Measurements from ENCODE around the gene AP5S1. TPM values are rescaled to one million over a fixed set of nuclear protein-coding genes. Genes with fewer than 3 reads are reported as not detected.

Gene AP5S1
- total and polyA plus RNA-seq, 7 donors, result 11.0 to 25.2 (median 12.2) TPM

- Histone ChIP-seq H3K4me3 (no peak overlapping the region), H3K36me3 (ENCODE audit: insufficient read depth in 1 of 2, low read depth in 1 of 2) (peaks cover 0 to 33% of the 10 kb centered on the region in 2 donors), H3K27ac (no peak overlapping the region), H3K9me3 (no peaks in the 10 kb centered on the region), H3K27me3 (ENCODE audit: insufficient read depth in 3 of 3, low read length in 2 of 3) (no peaks in the 10 kb centered on the region), H3K4me1 (peaks cover 5% of the 10 kb centered on the region)
- intact Hi-C loops (cut with DNase I), result no loop called here
- TF ChIP-seq, protein P1, sequence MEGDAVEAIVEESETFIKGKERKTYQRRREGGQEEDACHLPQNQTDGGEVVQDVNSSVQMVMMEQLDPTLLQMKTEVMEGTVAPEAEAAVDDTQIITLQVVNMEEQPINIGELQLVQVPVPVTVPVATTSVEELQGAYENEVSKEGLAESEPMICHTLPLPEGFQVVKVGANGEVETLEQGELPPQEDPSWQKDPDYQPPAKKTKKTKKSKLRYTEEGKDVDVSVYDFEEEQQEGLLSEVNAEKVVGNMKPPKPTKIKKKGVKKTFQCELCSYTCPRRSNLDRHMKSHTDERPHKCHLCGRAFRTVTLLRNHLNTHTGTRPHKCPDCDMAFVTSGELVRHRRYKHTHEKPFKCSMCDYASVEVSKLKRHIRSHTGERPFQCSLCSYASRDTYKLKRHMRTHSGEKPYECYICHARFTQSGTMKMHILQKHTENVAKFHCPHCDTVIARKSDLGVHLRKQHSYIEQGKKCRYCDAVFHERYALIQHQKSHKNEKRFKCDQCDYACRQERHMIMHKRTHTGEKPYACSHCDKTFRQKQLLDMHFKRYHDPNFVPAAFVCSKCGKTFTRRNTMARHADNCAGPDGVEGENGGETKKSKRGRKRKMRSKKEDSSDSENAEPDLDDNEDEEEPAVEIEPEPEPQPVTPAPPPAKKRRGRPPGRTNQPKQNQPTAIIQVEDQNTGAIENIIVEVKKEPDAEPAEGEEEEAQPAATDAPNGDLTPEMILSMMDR (IDR thresholded peaks at IDR 0.05), result no peak
- no peak for DNase-seq
- no peak for ATAC-seq
Observed at GRCh38 chr20:3876676-3877075, 56.3 kb downstream of the AP5S1 start.

Other genes starting within 250 kb of the AP5S1 start
- not detected for gene GFRA4, start 157.1 kb upstream of the AP5S1 start, total RNA-seq
- gene GFRA4, start 157.1 kb upstream of the AP5S1 start, polyA plus RNA-seq, result not detected
- gene ADAM33, start 138.5 kb upstream of the AP5S1 start, total RNA-seq, result 1 to 10 TPM; 2.4 to 8.9 (median 3.1) TPM
- 1 to 10 TPM; 4.3 to 6.6 (median 4.6) TPM for gene ADAM33, start 138.5 kb upstream of the AP5S1 start, polyA plus RNA-seq
- gene SIGLEC1, start 107.9 kb upstream of the AP5S1 start, total RNA-seq, result 1 to 10 TPM; 2.3 to 6.2 (median 3.5) TPM
- 1 to 10 TPM in 2 of 3 donors, under 1 TPM in 1; 0.98 to 2.6 (median 1.3) TPM for gene SIGLEC1, start 107.9 kb upstream of the AP5S1 start, polyA plus RNA-seq
- gene HSPA12B, start 87.9 kb upstream of the AP5S1 start, total RNA-seq, result 1 to 10 TPM; 5.7 to 9.7 (median 8.2) TPM
- gene HSPA12B, start 87.9 kb upstream of the AP5S1 start, polyA plus RNA-seq, result 1 to 10 TPM; 4.0 to 7.6 (median 7.5) TPM
- 10 to 100 TPM; 11.9 to 16.0 (median 13.4) TPM for gene ADISSP, start 52.8 kb upstream of the AP5S1 start, total RNA-seq
- 10 to 100 TPM; 10.7 to 24.7 (median 15.4) TPM for gene ADISSP, start 52.8 kb upstream of the AP5S1 start, polyA plus RNA-seq
- under 1 TPM in 1 of 4 donors, not detected in 3; 0.13 TPM for gene SPEF1, start 39.1 kb upstream of the AP5S1 start, total RNA-seq
- 1 to 10 TPM in 1 of 3 donors, under 1 TPM in 2; 0.12 to 1.7 (median 0.35) TPM for gene SPEF1, start 39.1 kb upstream of the AP5S1 start, polyA plus RNA-seq
- 100 to 1,000 TPM in 1 of 4 donors, 10 to 100 TPM in 3; 74.3 to 129 (median 97.8) TPM for gene CENPB, start 33.8 kb upstream of the AP5S1 start, total RNA-seq
- gene CENPB, start 33.8 kb upstream of the AP5S1 start, polyA plus RNA-seq, result 100 to 1,000 TPM in 2 of 3 donors, 10 to 100 TPM in 1; 84.0 to 144 (median 116) TPM
- 1 to 10 TPM; 7.1 to 9.1 (median 8.4) TPM for gene CDC25B, start 24.2 kb upstream of the AP5S1 start, total RNA-seq
- gene CDC25B, start 24.2 kb upstream of the AP5S1 start, polyA plus RNA-seq, result 1 to 10 TPM; 5.1 to 6.8 (median 6.6) TPM
- 10 to 100 TPM; 49.7 to 61.3 (median 50.7) TPM for gene MAVS, start 26.3 kb downstream of the AP5S1 start, total RNA-seq
- 10 to 100 TPM; 14.0 to 32.4 (median 19.2) TPM for gene MAVS, start 26.3 kb downstream of the AP5S1 start, polyA plus RNA-seq
- gene PANK2, start 68.8 kb downstream of the AP5S1 start, total RNA-seq, result 10 to 100 TPM; 12.6 to 20.5 (median 17.3) TPM
- 10 to 100 TPM in 2 of 3 donors, 1 to 10 TPM in 1; 9.7 to 32.9 (median 18.6) TPM for gene PANK2, start 68.8 kb downstream of the AP5S1 start, polyA plus RNA-seq
- gene RNF24, start 195.0 kb downstream of the AP5S1 start, total RNA-seq, result 1 to 10 TPM; 1.4 to 3.1 (median 2.3) TPM
- gene RNF24, start 195.0 kb downstream of the AP5S1 start, polyA plus RNA-seq, result 1 to 10 TPM in 2 of 3 donors, under 1 TPM in 1; 0.48 to 1.5 (median 1.3) TPM

All from psoas muscle (tissue), 8 donors.